ENCODE data around the gene RNF144A. TPM values are rescaled to one million over a fixed set of nuclear protein-coding genes. Genes with fewer than 3 reads are reported as not detected.

RNF144A gene
- total RNA-seq, 1 donor from 2014 or later: 0.26 TPM

GRCh38 chr2:6943523-6943922 is 26.3 kb downstream of the RNF144A start:
- DNase-seq (ENCODE audit: low read depth) (no peak), FAIRE-seq (no peak)
- Histone ChIP-seq H3K4me3 (ENCODE audit: low read depth, low read length) (no peak overlapping the region), H3K27me3 (ENCODE audit: control insufficient read depth, insufficient read depth, low read length) (no peaks in the 10 kb centered on the region), H3K36me3 (ENCODE audit: control insufficient read depth, insufficient read depth, low read length) (no peaks in the 10 kb centered on the region)
- TF ChIP-seq, protein P1, sequence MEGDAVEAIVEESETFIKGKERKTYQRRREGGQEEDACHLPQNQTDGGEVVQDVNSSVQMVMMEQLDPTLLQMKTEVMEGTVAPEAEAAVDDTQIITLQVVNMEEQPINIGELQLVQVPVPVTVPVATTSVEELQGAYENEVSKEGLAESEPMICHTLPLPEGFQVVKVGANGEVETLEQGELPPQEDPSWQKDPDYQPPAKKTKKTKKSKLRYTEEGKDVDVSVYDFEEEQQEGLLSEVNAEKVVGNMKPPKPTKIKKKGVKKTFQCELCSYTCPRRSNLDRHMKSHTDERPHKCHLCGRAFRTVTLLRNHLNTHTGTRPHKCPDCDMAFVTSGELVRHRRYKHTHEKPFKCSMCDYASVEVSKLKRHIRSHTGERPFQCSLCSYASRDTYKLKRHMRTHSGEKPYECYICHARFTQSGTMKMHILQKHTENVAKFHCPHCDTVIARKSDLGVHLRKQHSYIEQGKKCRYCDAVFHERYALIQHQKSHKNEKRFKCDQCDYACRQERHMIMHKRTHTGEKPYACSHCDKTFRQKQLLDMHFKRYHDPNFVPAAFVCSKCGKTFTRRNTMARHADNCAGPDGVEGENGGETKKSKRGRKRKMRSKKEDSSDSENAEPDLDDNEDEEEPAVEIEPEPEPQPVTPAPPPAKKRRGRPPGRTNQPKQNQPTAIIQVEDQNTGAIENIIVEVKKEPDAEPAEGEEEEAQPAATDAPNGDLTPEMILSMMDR (IDR thresholded peaks at IDR 0.05; ENCODE audit: insufficient read depth, low read length, severe bottlenecking): no peak

DNA sequence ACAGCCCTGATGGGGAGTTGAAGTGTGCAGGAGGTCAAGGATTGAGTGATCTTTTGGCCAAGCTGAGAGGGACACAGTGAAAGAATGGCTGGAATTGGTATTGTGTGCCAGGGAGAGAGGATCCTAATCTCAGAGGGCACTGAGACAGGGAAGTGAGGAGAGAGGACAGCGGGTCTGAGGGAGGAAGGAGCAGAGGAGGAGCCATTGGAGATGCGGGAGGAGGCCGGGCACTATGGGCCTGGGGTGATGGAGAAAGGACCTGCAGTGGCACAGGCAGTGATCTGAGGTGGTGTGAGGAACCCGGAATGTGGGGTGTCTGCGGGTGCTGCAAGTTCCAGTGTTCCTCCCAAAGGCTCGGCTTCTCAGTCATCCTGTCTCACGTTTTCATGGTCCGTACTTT is 26.8 kb downstream of the RNF144A start:
- H3K27me3 ChIP-seq (ENCODE audit: control insufficient read depth, insufficient read depth, low read length): no peaks in the 10 kb centered on the region
- no peaks in the 10 kb centered on the region for H3K36me3 ChIP-seq (ENCODE audit: control insufficient read depth, insufficient read depth, low read length)
- DNase-seq (ENCODE audit: low read depth): no peak
- H3K4me3 ChIP-seq (ENCODE audit: low read depth, low read length): no peak overlapping the region
- no peak for FAIRE-seq
- TF ChIP-seq, protein P1 (IDR thresholded peaks at IDR 0.05; ENCODE audit: insufficient read depth, low read length, severe bottlenecking): no peak

- no peak for FAIRE-seq
- no peaks in the 10 kb centered on the region for H3K36me3 ChIP-seq (ENCODE audit: control insufficient read depth, insufficient read depth, low read length)
- no peaks in the 10 kb centered on the region for H3K27me3 ChIP-seq (ENCODE audit: control insufficient read depth, insufficient read depth, low read length)
- TF ChIP-seq, protein P1 (IDR thresholded peaks at IDR 0.05; ENCODE audit: insufficient read depth, low read length, severe bottlenecking): no peak
- DNase-seq (ENCODE audit: low read depth): no peak
- no peak overlapping the region for H3K4me3 ChIP-seq (ENCODE audit: low read depth, low read length)
Measured at GRCh38 chr2:6944555-6944954, 27.3 kb downstream of the RNF144A start.

DNA sequence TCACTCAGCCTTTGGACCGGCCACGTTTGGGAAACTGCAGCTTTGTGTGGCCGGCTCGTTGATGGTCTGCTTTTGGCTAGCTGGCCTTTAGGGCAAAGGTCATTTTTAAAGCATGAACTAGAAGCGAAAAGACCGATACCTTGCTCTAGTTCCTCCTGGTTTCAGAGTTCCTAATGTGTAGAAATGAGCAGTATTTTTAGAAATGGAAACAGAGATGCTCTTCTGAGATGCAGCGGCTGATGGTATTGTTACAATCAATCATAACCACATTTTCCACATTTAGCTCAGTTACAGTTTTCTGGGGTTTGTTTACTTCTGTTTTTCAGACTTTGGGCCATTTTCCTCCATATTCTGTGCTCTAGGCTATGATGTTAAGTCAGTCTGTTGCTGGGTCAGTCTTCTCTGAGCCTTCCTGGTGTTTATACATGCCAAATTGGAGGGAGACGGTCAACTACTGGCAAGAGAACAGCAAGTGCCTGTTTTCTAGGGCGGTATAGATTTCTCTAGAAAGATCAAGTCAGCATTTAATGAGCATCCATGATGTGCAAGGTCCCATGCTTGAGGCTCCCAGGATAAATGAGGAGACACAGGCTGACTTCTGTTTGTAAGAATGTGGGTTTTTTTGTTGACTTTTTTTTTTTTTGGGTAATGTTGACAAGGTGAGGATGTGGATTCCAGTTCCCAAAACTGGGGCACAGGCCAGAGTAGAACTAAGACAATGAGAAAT is 28.0 kb downstream of the RNF144A start:
- DNase-seq (ENCODE audit: low read depth): no peak
- no peak for FAIRE-seq
- H3K4me3 ChIP-seq (ENCODE audit: low read depth, low read length): no peak overlapping the region
- TF ChIP-seq, protein P1 (IDR thresholded peaks at IDR 0.05; ENCODE audit: insufficient read depth, low read length, severe bottlenecking): no peak
- H3K27me3 ChIP-seq (ENCODE audit: control insufficient read depth, insufficient read depth, low read length): no peaks in the 10 kb centered on the region
- H3K36me3 ChIP-seq (ENCODE audit: control insufficient read depth, insufficient read depth, low read length): no peaks in the 10 kb centered on the region

GRCh38 chr2:6945821-6946220 is 28.6 kb downstream of the RNF144A start:
- FAIRE-seq (no peak), DNase-seq (ENCODE audit: low read depth) (no peak)
- Histone ChIP-seq H3K36me3 (ENCODE audit: control insufficient read depth, insufficient read depth, low read length) (no peaks in the 10 kb centered on the region), H3K27me3 (ENCODE audit: control insufficient read depth, insufficient read depth, low read length) (no peaks in the 10 kb centered on the region), H3K4me3 (ENCODE audit: low read depth, low read length) (no peak overlapping the region)
- TF ChIP-seq, protein P1 (IDR thresholded peaks at IDR 0.05; ENCODE audit: insufficient read depth, low read length, severe bottlenecking): no peak

GRCh38 chr2:6946722-6947121 is 29.5 kb downstream of the RNF144A start:
- FAIRE-seq (no peak), DNase-seq (ENCODE audit: low read depth) (peak; percentile 67)
- Histone ChIP-seq H3K36me3 (ENCODE audit: control insufficient read depth, insufficient read depth, low read length) (no peaks in the 10 kb centered on the region), H3K4me3 (ENCODE audit: low read depth, low read length) (no peak overlapping the region), H3K27me3 (ENCODE audit: control insufficient read depth, insufficient read depth, low read length) (no peaks in the 10 kb centered on the region)
- TF ChIP-seq, protein P1 (IDR thresholded peaks at IDR 0.05; ENCODE audit: insufficient read depth, low read length, severe bottlenecking): no peak
